ENCODE data around the gene BANP. TPM values are rescaled to one million over a fixed set of nuclear protein-coding genes. Genes with fewer than 3 reads are reported as not detected.

BANP gene
- total RNA-seq, 1 experiment from 2014 or later: 22.6 TPM

DNA sequence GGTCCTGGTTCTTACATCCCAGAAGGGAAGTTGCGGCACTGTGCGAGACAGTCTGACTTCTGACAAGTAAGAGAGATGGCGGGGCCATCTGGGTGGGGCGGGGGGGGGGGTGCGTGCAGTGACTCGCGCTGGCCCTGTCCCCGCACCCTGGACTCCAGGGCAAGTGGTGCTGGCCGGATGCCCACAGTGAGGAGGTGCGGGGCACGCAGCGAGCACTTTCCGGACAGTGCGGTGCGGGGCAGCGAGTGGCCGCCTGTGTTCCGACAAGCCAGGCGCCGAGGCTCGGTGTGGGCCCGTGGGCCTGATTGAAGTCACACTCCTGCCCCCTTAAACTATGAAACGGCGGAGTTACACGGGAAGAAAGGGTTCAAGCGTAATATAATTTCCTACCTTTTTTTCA lies 106.4 kb downstream of the BANP start:
- in situ Hi-C loops (cut with HindIII; ENCODE audit: low pct_unique_long_range_greater_than_20kb, low sequenced_read_pairs): no loop called here
- H3K4me3 ChIP-seq (ENCODE audit: low read depth in 2 of 2, low read length in 2 of 2): no peak overlapping the region
- no TSS peak for BruUV-seq (replicated peaks)
- ATAC-seq: no peak
- no peaks in the 10 kb centered on the region for H3K27me3 ChIP-seq (ENCODE audit: control insufficient read depth, insufficient read depth, low read length)
- ChIA-PET POLR2A (no interaction called here), CTCF (no interaction called here)
- DNase-seq (ENCODE audit: low read depth, low spot score): no peak
- H3K36me3 ChIP-seq (ENCODE audit: control insufficient read depth, insufficient read depth, low read length): no peaks in the 10 kb centered on the region
- no peak overlapping the region for H3K27ac ChIP-seq (ENCODE audit: low read length)
- H3K9me3 ChIP-seq (ENCODE audit: control insufficient read depth, insufficient read depth, low read depth, low read length): no peaks in the 10 kb centered on the region
- TF ChIP-seq TCF7L2 (IDR thresholded peaks at IDR 0.05; ENCODE audit: low read depth, low read length): no peak
- TF ChIP-seq SIN3A (IDR thresholded peaks at IDR 0.05; ENCODE audit: borderline replicate concordance, insufficient read depth, low read depth, low read length): no peak
- no peaks in the 10 kb centered on the region for H3K4me1 ChIP-seq (ENCODE audit: control insufficient read depth, insufficient read depth, low read length)
- intact Hi-C loops (cut with micrococcal nuclease; ENCODE audit: unreplicated experiment): no loop called here

DNA sequence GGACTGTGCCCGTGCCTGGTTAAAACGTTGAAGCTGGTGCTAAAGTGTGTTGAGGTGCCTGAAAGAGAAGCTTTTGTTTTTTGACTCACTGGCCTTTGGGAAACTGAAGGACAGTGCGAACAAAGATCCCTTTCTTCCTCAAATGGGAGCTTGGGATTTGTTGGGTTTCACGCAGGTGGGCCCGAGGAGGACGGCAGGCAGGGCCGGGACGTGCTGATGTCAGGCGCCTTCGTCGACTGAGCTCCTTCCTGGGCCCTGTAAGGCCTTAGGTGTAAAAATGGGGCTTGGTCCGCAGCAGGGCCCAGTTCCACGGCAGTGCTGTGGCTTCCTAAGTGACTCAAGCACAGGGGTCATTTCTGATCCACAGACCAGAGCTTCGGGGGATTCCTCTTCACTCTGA lies 106.9 kb downstream of the BANP start:
- Histone ChIP-seq H3K9me3 (ENCODE audit: control insufficient read depth, insufficient read depth, low read depth, low read length) (no peaks in the 10 kb centered on the region), H3K4me3 (ENCODE audit: low read depth in 2 of 2, low read length in 2 of 2) (no peak overlapping the region), H3K36me3 (ENCODE audit: control insufficient read depth, insufficient read depth, low read length) (no peaks in the 10 kb centered on the region), H3K27me3 (ENCODE audit: control insufficient read depth, insufficient read depth, low read length) (no peaks in the 10 kb centered on the region), H3K27ac (ENCODE audit: low read length) (no peak overlapping the region), H3K4me1 (ENCODE audit: control insufficient read depth, insufficient read depth, low read length) (no peaks in the 10 kb centered on the region)
- TF ChIP-seq, protein P1, sequence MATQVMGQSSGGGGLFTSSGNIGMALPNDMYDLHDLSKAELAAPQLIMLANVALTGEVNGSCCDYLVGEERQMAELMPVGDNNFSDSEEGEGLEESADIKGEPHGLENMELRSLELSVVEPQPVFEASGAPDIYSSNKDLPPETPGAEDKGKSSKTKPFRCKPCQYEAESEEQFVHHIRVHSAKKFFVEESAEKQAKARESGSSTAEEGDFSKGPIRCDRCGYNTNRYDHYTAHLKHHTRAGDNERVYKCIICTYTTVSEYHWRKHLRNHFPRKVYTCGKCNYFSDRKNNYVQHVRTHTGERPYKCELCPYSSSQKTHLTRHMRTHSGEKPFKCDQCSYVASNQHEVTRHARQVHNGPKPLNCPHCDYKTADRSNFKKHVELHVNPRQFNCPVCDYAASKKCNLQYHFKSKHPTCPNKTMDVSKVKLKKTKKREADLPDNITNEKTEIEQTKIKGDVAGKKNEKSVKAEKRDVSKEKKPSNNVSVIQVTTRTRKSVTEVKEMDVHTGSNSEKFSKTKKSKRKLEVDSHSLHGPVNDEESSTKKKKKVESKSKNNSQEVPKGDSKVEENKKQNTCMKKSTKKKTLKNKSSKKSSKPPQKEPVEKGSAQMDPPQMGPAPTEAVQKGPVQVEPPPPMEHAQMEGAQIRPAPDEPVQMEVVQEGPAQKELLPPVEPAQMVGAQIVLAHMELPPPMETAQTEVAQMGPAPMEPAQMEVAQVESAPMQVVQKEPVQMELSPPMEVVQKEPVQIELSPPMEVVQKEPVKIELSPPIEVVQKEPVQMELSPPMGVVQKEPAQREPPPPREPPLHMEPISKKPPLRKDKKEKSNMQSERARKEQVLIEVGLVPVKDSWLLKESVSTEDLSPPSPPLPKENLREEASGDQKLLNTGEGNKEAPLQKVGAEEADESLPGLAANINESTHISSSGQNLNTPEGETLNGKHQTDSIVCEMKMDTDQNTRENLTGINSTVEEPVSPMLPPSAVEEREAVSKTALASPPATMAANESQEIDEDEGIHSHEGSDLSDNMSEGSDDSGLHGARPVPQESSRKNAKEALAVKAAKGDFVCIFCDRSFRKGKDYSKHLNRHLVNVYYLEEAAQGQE (IDR thresholded peaks at IDR 0.05; ENCODE audit: insufficient read depth in 1 of 2, low read depth in 2 of 2, low read length in 1 of 2): no peak
- no peak for TF ChIP-seq TCF7L2 (IDR thresholded peaks at IDR 0.05; ENCODE audit: low read depth, low read length)
- TF ChIP-seq, protein P2, sequence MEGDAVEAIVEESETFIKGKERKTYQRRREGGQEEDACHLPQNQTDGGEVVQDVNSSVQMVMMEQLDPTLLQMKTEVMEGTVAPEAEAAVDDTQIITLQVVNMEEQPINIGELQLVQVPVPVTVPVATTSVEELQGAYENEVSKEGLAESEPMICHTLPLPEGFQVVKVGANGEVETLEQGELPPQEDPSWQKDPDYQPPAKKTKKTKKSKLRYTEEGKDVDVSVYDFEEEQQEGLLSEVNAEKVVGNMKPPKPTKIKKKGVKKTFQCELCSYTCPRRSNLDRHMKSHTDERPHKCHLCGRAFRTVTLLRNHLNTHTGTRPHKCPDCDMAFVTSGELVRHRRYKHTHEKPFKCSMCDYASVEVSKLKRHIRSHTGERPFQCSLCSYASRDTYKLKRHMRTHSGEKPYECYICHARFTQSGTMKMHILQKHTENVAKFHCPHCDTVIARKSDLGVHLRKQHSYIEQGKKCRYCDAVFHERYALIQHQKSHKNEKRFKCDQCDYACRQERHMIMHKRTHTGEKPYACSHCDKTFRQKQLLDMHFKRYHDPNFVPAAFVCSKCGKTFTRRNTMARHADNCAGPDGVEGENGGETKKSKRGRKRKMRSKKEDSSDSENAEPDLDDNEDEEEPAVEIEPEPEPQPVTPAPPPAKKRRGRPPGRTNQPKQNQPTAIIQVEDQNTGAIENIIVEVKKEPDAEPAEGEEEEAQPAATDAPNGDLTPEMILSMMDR (IDR thresholded peaks at IDR 0.05): no peak
- no peak for TF ChIP-seq SIN3A (IDR thresholded peaks at IDR 0.05; ENCODE audit: borderline replicate concordance, insufficient read depth, low read depth, low read length)
- no peak for TF ChIP-seq POLR2AphosphoS5 (IDR thresholded peaks at IDR 0.05; ENCODE audit: low read depth, low read length)
- DNase-seq (ENCODE audit: low read depth, low spot score): no peak
- ATAC-seq: no peak
- CTCF ChIA-PET: no interaction called here
- intact Hi-C loops (cut with micrococcal nuclease; ENCODE audit: unreplicated experiment) (no loop called here), in situ Hi-C loops (cut with HindIII; ENCODE audit: low pct_unique_long_range_greater_than_20kb, low sequenced_read_pairs) (no loop called here)
- BruUV-seq (replicated peaks): no TSS peak
- POLR2A ChIA-PET: no interaction called here

GRCh38 chr16:88058817-88059216 lies 107.6 kb downstream of the BANP start:
- H3K4me1 ChIP-seq (ENCODE audit: control insufficient read depth, insufficient read depth, low read length): no peaks in the 10 kb centered on the region
- H3K27me3 ChIP-seq (ENCODE audit: control insufficient read depth, insufficient read depth, low read length): no peaks in the 10 kb centered on the region
- no peaks in the 10 kb centered on the region for H3K9me3 ChIP-seq (ENCODE audit: control insufficient read depth, insufficient read depth, low read depth, low read length)
- ChIA-PET POLR2A (no interaction called here), CTCF (no interaction called here)
- no peak overlapping the region for H3K27ac ChIP-seq (ENCODE audit: low read length)
- in situ Hi-C loops (cut with HindIII; ENCODE audit: low pct_unique_long_range_greater_than_20kb, low sequenced_read_pairs): no loop called here
- no peaks in the 10 kb centered on the region for H3K36me3 ChIP-seq (ENCODE audit: control insufficient read depth, insufficient read depth, low read length)
- DNase-seq (ENCODE audit: low read depth, low spot score) (no peak), ATAC-seq (no peak)
- no peak overlapping the region for H3K4me3 ChIP-seq (ENCODE audit: low read depth in 2 of 2, low read length in 2 of 2)
- no TSS peak for BruUV-seq (replicated peaks)
- TF ChIP-seq, protein P1 (IDR thresholded peaks at IDR 0.05; ENCODE audit: insufficient read depth in 1 of 2, low read depth in 2 of 2, low read length in 1 of 2): no peak
- no peak for TF ChIP-seq SIN3A (IDR thresholded peaks at IDR 0.05; ENCODE audit: borderline replicate concordance, insufficient read depth, low read depth, low read length)
- no peak for TF ChIP-seq POLR2AphosphoS5 (IDR thresholded peaks at IDR 0.05; ENCODE audit: low read depth, low read length)
- no peak for TF ChIP-seq TCF7L2 (IDR thresholded peaks at IDR 0.05; ENCODE audit: low read depth, low read length)
- TF ChIP-seq, protein P2 (IDR thresholded peaks at IDR 0.05): no peak
- intact Hi-C loops (cut with micrococcal nuclease; ENCODE audit: unreplicated experiment): no loop called here
